ENCODE data around the gene IRX2.

Gene IRX2

DNA sequence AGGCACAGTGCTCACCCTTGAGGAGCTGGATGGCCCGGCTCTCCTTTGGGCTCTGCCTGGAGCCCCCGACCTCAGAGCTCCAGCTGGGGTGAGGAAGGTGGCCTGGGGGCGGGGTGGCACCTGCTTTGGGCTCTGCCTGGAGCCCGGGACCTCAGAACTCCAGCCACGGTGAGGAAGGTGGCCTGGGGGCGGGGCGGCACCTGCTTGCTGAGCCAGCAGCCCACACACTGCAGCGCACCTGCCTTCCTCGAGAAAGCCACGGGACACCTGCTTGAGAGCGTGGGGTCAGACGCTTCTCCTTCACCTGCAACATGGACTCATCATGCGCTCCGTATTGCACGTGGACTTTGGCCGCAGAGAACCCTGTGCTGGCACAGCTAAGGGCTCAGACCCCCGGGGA lies 51.8 kb downstream of the IRX2 start:
- Histone ChIP-seq H3K9me3 (no peaks in the 10 kb centered on the region; the same call in 1 of the 2 replicates), H3K4me1 (no peaks in the 10 kb centered on the region), H3K36me3 (no peaks in the 10 kb centered on the region), H3K27me3 (no peaks in the 10 kb centered on the region), H3K4me3 (ENCODE audit: low read depth, low read length) (no peak overlapping the region)
- TF ChIP-seq, protein P1, sequence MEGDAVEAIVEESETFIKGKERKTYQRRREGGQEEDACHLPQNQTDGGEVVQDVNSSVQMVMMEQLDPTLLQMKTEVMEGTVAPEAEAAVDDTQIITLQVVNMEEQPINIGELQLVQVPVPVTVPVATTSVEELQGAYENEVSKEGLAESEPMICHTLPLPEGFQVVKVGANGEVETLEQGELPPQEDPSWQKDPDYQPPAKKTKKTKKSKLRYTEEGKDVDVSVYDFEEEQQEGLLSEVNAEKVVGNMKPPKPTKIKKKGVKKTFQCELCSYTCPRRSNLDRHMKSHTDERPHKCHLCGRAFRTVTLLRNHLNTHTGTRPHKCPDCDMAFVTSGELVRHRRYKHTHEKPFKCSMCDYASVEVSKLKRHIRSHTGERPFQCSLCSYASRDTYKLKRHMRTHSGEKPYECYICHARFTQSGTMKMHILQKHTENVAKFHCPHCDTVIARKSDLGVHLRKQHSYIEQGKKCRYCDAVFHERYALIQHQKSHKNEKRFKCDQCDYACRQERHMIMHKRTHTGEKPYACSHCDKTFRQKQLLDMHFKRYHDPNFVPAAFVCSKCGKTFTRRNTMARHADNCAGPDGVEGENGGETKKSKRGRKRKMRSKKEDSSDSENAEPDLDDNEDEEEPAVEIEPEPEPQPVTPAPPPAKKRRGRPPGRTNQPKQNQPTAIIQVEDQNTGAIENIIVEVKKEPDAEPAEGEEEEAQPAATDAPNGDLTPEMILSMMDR (IDR thresholded peaks at IDR 0.05; ENCODE audit: low read depth, low read length): no peak
- no peak for DNase-seq

DNA sequence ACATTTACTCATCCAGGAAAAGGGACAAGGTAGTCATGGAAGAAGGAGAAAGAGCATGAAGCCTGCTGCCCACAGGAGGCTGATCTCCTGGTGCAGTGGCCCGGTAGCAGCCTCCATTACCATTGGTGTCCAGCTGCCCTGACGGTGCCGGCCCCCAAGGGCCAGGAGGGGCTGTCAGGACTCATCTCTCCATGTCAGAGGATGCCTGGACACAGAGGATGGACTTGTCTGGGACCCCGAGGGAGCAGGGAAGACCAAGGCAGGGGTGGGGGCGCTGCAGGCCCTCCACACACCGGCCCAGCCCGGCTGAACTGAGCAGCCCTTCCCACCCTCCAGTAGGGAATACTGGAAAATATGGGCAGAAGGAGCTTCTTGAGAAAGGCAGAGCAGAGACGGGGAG lies 52.2 kb downstream of the IRX2 start:
- TF ChIP-seq, protein P1 (IDR thresholded peaks at IDR 0.05; ENCODE audit: low read depth, low read length): no peak
- Histone ChIP-seq H3K9me3 (no peaks in the 10 kb centered on the region; the same call in 1 of the 2 replicates), H3K36me3 (no peaks in the 10 kb centered on the region), H3K27me3 (no peaks in the 10 kb centered on the region), H3K4me1 (no peaks in the 10 kb centered on the region), H3K4me3 (ENCODE audit: low read depth, low read length) (no peak overlapping the region)
- no peak for DNase-seq

DNA sequence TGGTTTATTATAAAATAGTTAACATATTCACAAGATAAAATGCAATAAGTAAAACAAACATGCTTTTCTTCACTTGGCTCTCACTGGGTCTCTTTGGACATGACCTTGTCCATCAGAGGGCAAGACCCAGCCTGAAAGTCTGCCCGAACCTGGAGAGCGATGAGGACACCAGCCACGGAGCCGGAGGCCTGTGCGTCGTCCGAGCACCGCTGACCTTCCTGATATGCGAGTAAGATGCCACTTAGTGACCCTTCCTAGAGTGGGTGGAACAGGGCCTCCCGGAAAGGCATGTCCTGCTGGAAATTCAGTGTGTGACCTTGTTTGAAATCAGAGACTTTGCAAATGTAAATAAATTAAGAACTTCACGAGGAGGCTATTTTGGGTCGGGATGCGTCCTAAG lies 52.9 kb downstream of the IRX2 start:
- TF ChIP-seq, protein P1 (IDR thresholded peaks at IDR 0.05; ENCODE audit: low read depth, low read length): no peak
- Histone ChIP-seq H3K4me1 (no peaks in the 10 kb centered on the region), H3K4me3 (ENCODE audit: low read depth, low read length) (no peak overlapping the region), H3K36me3 (no peaks in the 10 kb centered on the region), H3K27me3 (no peaks in the 10 kb centered on the region), H3K9me3 (no peaks in the 10 kb centered on the region; the same call in 1 of the 2 replicates)
- DNase-seq: no peak

DNA sequence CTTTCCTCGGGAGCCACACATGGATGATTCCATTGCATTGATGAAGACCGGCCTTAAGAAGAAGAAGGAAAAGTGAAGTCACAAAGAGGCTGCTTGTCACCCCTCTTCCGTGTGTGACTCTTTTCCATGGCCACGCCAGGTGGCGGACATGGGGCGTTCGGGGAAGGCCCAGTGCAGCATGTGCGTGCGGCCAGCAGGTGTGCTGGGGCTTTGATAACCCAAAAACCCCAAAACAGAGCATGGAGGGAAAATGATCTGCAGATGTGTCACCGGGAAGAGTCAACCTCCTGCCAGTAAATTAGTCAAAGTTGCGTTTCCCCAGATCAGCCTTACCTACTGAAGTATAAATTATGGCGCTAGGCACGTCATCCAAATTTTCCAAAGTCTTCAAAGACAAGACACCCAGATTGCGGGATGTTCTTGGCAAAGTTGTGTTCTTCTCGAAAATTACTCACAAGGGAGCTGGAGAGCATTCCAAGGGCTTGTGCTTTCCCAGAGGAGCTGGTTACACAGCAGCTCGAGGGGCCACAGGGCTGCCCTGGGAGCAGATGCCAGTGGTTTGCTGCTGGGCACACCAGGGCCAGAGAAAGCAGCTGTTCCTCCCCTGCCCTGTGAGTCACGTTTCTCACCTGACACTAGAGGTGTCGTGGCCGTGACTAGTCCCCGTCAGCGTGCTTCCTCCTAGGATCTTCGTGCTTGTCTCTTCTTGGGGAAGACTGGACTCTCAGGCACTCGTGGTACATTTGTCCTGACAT lies 53.9 kb downstream of the IRX2 start:
- H3K4me1 ChIP-seq: no peaks in the 10 kb centered on the region
- no peaks in the 10 kb centered on the region for H3K27me3 ChIP-seq
- no peaks in the 10 kb centered on the region; the same call in 1 of the 2 replicates for H3K9me3 ChIP-seq
- no peaks in the 10 kb centered on the region for H3K36me3 ChIP-seq
- no peak overlapping the region for H3K4me3 ChIP-seq (ENCODE audit: low read depth, low read length)
- TF ChIP-seq, protein P1 (IDR thresholded peaks at IDR 0.05; ENCODE audit: low read depth, low read length): no peak
- no peak for DNase-seq

DNA sequence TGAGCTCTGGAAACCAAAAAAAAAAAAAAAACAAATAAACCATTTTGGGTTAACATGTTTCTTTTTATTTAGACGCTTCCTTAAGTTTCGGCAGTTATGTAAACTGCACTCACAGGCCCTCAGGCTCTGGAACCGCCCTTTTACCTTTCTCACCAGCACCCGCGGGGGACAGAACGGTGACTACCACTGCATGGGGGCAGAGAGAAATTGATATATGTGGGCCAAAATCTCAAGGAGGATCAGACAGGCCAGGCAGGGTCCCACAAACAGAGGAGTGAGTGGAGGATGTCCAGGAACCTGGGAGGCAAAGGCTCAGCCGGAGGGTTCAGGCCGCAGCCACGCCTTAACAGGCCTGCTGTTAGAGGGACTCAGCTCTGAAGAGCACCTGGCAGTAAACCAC lies 54.4 kb downstream of the IRX2 start:
- no peak for DNase-seq
- TF ChIP-seq, protein P1 (IDR thresholded peaks at IDR 0.05; ENCODE audit: low read depth, low read length): no peak
- Histone ChIP-seq H3K4me1 (no peaks in the 10 kb centered on the region), H3K9me3 (no peaks in the 10 kb centered on the region; the same call in none of the 2 replicates), H3K4me3 (ENCODE audit: low read depth, low read length) (no peak overlapping the region), H3K36me3 (no peaks in the 10 kb centered on the region), H3K27me3 (no peaks in the 10 kb centered on the region)
